Cardiac fibroblast (primary cell): ENCODE data around the gene NUBP2.

Experiments used
- DNase-seq, 2 donors: peaks; one replicate each; pipeline versions ENCODE4 v3.0.0 to v3.0.0-alpha.2; 2010; ENCODE audit warnings: low read depth in 2 of 2
- H3K4me3 ChIP-seq, 2 donors: replicated peaks in 1 of 2; 1 replicate in 1 of 2; 2 replicates in 1 of 2; pipeline ENCODE4 v1.5.1; 2011; ENCODE audit warnings: low read depth in 2 of 2, low read length in 2 of 2, mild to moderate bottlenecking in 2 of 2, moderate library complexity in 1 of 2
- TF ChIP-seq, protein P1 (sequence below): IDR thresholded peaks from one replicate; pipeline ENCODE4 v1.5.1; 2011; ENCODE audit warnings: low read depth, mild to moderate bottlenecking, low read length, inconsistent platforms

The NUBP2 gene

DNA sequence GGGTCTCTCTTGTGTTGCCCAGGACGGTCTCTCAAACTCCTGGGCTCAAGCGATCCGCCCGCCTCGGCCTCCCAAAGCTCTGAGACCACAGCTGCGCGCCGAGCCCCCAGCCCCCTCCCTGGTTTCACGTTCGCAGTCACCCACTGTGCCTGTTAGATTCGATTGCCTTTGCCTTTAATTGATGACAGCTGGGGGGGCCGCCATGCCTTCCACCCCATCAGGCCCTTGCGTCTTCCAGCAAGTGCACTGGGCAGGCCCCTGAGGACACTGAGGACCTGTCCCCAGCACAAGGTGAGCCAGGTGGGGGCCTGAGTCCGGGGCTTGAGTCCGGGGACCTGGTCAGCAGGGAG, 7.5 kb downstream of the NUBP2 start:
- DNase-seq = no peak
- TF ChIP-seq, protein P1, sequence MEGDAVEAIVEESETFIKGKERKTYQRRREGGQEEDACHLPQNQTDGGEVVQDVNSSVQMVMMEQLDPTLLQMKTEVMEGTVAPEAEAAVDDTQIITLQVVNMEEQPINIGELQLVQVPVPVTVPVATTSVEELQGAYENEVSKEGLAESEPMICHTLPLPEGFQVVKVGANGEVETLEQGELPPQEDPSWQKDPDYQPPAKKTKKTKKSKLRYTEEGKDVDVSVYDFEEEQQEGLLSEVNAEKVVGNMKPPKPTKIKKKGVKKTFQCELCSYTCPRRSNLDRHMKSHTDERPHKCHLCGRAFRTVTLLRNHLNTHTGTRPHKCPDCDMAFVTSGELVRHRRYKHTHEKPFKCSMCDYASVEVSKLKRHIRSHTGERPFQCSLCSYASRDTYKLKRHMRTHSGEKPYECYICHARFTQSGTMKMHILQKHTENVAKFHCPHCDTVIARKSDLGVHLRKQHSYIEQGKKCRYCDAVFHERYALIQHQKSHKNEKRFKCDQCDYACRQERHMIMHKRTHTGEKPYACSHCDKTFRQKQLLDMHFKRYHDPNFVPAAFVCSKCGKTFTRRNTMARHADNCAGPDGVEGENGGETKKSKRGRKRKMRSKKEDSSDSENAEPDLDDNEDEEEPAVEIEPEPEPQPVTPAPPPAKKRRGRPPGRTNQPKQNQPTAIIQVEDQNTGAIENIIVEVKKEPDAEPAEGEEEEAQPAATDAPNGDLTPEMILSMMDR = no peak
- H3K4me3 ChIP-seq = no peak overlapping the region

DNA sequence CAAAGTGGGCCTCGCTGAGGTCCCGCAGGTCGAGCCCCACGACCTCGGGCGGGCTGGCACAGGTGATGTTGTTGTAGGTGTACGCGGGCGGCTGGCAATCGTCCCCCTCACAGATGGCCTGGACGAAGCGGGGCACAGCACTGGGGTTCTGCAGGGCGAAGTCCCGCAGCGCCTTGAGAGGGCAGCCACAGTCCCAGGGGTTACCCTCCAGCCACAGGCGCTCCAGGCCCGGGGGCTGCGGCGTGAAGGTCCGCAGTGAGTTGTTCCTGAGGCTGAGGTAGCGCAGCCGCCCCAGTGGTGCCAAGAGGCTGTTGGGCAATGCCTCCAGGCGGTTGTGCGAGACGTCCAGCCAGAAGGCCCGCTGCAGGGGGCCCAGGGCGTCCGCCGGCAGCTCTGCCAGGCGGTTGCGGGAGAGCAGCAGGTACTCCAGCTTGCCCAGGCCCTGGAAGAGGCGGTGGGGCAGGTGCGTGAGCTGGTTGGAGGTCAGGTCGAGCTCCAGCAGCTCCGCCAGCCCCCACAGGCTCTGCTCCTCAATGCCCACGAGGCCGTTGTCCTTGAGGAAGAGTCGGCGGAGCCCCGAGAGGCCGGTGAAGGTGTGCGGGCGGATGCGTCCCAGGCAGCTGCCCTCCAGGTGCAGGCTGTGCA, 8.0 kb downstream of the NUBP2 start:
- no peak for DNase-seq
- TF ChIP-seq, protein P1 = no peak
- H3K4me3 ChIP-seq = no peak overlapping the region

DNA sequence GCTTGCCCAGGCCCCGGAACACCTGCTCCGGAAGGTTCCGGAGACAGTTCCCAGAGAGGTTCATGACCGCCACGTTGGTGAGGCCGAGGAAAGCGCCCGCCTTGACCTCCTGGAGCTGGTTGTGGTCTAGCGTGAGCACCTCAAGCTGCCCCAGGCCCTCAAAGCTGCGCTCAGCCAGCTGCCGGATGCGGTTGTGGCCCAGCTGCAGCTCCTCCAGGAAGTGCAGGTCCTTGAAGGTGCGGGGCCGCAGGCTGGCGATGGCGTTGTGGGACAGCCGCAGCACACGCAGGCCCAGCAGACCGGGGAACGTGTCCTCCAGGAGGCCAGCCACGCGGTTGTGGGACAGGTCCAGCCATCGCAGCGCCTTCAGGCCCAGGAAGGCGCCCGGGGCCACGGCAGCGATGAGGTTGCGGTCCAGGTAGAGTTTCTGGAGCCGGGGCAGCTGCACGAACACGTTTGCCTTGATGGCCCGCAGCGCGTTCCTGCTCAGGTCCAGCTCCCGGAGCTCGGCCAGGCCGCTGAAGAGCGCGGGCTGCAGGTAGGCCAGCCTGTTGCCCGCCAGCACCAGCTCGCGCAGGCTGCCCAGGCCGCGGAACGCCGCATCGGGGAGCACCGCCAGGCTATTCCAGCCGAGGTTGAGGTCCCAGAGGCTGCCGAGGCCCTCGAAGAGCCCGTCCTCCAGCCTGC, 8.6 kb downstream of the NUBP2 start:
- TF ChIP-seq, protein P1 = no peak
- DNase-seq = no peak
- H3K4me3 ChIP-seq = no peak overlapping the region

DNA sequence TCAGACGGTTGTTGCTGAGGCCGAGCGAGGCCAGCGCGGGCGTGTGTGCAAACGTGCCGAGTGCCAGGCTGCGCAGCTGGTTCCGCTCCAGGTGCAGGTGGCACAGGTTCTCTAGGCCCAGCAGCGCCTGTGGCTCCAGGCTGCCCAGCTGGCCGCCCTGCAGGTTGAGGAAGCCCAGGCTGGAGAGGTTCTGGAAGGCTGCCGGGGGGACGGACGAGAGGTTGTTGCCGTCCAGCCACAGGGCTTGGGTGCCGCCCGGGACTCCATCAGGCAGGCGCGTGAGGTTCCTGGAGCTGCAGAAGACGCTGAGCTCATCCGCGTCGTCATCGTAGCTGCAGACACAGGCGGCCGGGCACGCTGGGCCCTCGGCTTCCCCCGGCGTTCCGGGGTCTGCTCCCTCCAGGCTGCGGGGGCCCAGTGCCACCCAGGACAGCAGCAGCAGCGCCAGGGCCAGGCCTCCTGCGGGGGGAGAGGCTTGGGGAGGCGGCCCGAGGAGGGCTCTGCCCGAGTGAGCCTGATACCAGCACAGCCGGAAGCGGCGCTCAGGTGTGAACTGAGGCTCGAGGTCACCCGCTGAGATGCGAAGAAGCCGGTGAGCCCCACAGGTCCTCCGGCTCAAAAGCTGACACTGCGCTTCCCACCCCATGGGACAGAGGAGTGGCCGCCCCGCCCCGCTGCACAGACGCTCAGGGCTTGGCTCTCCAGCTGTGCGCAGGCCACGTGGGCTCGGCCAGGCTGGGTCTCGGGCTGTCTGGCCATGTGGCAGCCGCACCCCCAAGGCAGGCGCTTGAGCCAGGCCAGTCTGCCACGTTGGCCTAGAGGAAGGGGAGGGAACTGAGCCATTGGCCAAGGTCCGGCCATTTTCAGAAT, 9.4 kb downstream of the NUBP2 start:
- DNase-seq = no peak
- H3K4me3 ChIP-seq = no peak overlapping the region
- TF ChIP-seq, protein P1 = no peak

DNA sequence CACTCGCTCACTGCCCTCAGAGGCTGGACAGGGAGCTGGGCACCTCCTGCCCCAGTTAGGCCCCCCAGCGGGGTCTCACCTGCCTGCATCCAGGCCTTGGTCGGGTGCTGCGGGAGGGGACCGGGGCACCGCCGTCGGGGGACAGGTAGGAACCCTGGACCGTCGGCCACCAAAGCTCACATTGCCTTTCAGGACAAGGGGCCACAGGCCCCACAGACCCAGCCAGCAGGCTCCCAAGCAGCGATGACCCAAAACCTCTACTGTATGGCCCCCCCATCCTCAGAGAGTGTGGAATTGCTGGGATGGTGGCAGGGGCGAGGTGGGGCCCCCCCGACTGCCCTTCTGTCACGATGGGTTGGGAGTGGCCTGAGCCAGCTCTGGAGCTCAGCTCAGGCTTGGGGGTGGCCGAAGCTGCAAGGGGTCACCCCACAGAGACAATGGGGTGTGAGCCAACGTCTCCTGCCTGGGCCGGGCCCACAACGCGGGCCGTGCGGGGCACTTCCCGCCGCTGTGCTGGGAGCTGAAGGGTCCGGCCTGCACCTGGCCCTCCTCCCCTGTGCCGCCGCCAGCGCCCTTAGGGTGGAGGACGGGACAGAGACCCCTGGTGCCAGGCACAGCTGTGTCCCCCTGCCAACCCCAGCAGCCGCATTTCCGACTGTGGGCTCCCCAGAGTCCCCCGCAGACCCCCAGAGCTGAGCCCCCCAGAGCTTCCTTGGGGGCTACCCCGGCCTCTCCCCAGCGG, 10.2 kb downstream of the NUBP2 start:
- no peak for DNase-seq
- no peak overlapping the region for H3K4me3 ChIP-seq
- TF ChIP-seq, protein P1 = no peak

DNA sequence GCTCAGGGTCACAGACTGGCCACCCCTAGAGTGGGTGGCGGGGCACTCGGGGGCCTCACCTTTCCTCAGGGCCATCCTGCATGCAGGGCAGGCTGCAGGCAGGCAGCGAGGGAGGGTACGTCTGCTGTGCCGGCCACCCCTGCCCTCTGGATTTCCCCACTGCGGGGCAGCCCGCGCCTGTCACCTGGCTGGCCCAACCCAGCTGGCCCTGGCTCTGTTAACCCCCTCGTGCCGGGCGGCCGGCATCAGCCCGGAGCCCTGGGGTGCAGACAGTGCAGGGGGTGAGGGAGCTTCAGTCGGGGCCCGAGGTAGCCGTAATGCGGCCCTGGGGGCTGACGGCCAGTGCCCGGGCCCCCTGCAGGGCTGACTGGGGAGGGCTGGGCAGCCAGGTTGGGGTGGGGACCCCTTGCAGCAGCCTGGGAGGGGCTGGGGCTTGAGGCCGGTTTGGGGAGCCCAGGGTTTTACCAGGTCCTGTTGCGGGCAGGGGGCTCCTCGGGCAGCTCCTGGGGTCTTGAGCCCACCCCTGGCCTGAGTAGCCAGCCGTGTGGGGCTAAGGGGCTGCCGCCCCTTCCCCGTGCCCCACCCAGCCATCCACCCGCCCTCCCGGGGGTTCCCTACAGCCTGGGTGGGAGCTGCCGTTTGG, 10.9 kb downstream of the NUBP2 start, which contains the start of gene IGFALS:
Gene IGFALS, minus strand, starts transcription at position 128 of the 643 bp plus-strand sequence. Its CDS starts 53 bp downstream, at position 75.
- H3K4me3 ChIP-seq = no peak within 1 kb of the TSS
- no peak for DNase-seq
- TF ChIP-seq, protein P1 = no peak
